Ovary (tissue), 3 donors: ENCODE data around the gene DYNLT4.

ENCODE experiments used
- EP300 ChIP-seq: sonication (generic); formaldehyde crosslinking; IDR thresholded peaks from one replicate; pipeline ENCODE4 v1.6.1; 2017; ENCODE audit warnings: antibody characterized with exemption
- POLR2A ChIP-seq: fragments of 450-650 bp; IDR thresholded peaks from one replicate; pipeline ENCODE4 v1.6.1; 2017; ENCODE audit warnings: antibody characterized with exemption, mild to moderate bottlenecking, moderate library complexity
- TF ChIP-seq, protein P1 (sequence below), 3 donors: fragments of 450-650 bp in 2 of 3; fragments of 200-600 bp in 1 of 3; IDR thresholded peaks; one replicate each; pipeline versions ENCODE4 v1.5.1 to v1.8.0; 2016 to 2022; ENCODE audit warnings: antibody characterized with exemption in 3 of 3, mild to moderate bottlenecking in 1 of 3
- donor health status: DM: no; HTN: no; CAD: no.

DNA sequence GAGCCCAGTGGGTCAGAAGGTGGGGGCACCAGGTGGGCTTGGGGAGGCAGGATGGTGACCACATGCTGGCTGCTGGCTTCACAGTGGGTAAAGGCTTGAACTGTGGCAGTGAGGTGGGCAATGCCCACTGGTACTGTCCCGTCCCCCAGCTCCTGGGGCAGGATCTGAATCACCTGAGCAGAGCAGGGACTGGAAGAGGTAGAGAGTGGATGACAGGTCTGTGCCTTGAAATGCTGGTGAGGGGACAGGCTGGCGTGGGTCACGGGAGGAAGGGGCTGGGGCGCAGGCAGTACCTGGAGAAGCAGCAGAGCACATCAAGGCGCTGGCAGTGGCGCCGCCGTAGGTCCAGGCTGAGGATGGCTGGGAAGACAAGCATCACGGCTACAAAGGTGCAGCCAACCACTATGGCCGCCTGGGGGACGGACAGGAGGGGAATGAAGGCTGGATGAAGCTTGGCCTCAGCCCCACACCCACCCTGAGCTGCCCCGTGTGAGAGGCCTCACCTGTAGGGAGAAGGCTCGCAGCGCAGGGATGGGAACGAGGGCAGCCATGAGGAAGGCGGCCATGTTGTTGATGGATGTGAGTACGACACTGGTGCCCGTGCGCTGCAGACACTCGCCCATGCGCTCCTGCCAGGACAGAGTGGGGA is 21.0 kb upstream of the DYNLT4 start:
- TF ChIP-seq, protein P1, sequence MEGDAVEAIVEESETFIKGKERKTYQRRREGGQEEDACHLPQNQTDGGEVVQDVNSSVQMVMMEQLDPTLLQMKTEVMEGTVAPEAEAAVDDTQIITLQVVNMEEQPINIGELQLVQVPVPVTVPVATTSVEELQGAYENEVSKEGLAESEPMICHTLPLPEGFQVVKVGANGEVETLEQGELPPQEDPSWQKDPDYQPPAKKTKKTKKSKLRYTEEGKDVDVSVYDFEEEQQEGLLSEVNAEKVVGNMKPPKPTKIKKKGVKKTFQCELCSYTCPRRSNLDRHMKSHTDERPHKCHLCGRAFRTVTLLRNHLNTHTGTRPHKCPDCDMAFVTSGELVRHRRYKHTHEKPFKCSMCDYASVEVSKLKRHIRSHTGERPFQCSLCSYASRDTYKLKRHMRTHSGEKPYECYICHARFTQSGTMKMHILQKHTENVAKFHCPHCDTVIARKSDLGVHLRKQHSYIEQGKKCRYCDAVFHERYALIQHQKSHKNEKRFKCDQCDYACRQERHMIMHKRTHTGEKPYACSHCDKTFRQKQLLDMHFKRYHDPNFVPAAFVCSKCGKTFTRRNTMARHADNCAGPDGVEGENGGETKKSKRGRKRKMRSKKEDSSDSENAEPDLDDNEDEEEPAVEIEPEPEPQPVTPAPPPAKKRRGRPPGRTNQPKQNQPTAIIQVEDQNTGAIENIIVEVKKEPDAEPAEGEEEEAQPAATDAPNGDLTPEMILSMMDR (IDR thresholded peaks at IDR 0.05): no peak
- TF ChIP-seq POLR2A: no peak
- no peak for TF ChIP-seq EP300
